ENCODE data around the gene EMC7. TPM values are rescaled to one million over a fixed set of nuclear protein-coding genes. Genes with fewer than 3 reads are reported as not detected.
A peak's percentile ranks its signal among the peaks of the same experiment; 100 is the strongest.

The EMC7 gene
- total and polyA plus RNA-seq, 2 of the 13 experiments (the other 11 are each of a cell fraction or from before 2014, with no cell fraction given), result 46.8 to 113 TPM

GRCh38 chr15:34038023-34038870 is 63.4 kb downstream of the EMC7 start (continued):
- TF ChIP-seq CSRNP2 (CRISPR knock-in tag; conservative IDR thresholded peaks at IDR 0.05; ENCODE audit: low read depth), result no peak
- TF ChIP-seq ZNF878 (CRISPR knock-in tag; IDR thresholded peaks at IDR 0.05), result no peak
- TF ChIP-seq HNRNPLL (IDR thresholded peaks at IDR 0.05; ENCODE audit: low read depth, low read length, poor library complexity, severe bottlenecking), result peak; percentile 78
- TF ChIP-seq TBP (CRISPR knock-in tag; IDR thresholded peaks at IDR 0.05), result no peak
- no peak for TF ChIP-seq ZNF496 (CRISPR knock-in tag; IDR thresholded peaks at IDR 0.05; ENCODE audit: insufficient replicate concordance)
- 0 out of 2 replicates have a peak, but pooled peaks have one; percentile 16 for TF ChIP-seq BRCA1 (CRISPR knock-in tag; IDR thresholded peaks at IDR 0.05)
- TF ChIP-seq ZNF335 (CRISPR knock-in tag; IDR thresholded peaks at IDR 0.05), result no peak
- TF ChIP-seq ZKSCAN1 (IDR thresholded peaks at IDR 0.05; ENCODE audit: low read length), result no peak
- no peak for TF ChIP-seq ZNF318 (CRISPR knock-in tag; IDR thresholded peaks at IDR 0.05)
- no peak for TF ChIP-seq MTA3 (CRISPR knock-in tag; IDR thresholded peaks at IDR 0.05)
- no peak for TF ChIP-seq AKAP8 (CRISPR knock-in tag; IDR thresholded peaks at IDR 0.05)
- TF ChIP-seq HHEX (CRISPR knock-in tag; IDR thresholded peaks at IDR 0.05), result no peak
- peak; percentile 63 for TF ChIP-seq HNF4A (CRISPR knock-in tag; IDR thresholded peaks at IDR 0.05)
- TF ChIP-seq KDM4B (CRISPR knock-in tag; IDR thresholded peaks at IDR 0.05), result no peak
- peak; percentile 59; the same call in 1 of the 2 replicates for TF ChIP-seq ZMYM2 (CRISPR knock-in tag; IDR thresholded peaks at IDR 0.05)
- TF ChIP-seq MIXL1 (CRISPR knock-in tag; IDR thresholded peaks at IDR 0.05), result no peak
- peak; percentile 33; the same call in 1 of the 2 replicates for TF ChIP-seq ZGPAT (CRISPR knock-in tag; IDR thresholded peaks at IDR 0.05)
- peak; percentile 90; the same call in 1 of the 2 replicates for TF ChIP-seq YEATS4 (CRISPR knock-in tag; IDR thresholded peaks at IDR 0.05; ENCODE audit: borderline replicate concordance)

All from HepG2 (cell line).